ENCODE measurements around the gene DYRK3.

The DYRK3 gene

GRCh38 chr1:206663362-206663761, 28.0 kb downstream of the DYRK3 start:
- H3K27me3 ChIP-seq: peaks cover 24% of the 10 kb centered on the region

DNA sequence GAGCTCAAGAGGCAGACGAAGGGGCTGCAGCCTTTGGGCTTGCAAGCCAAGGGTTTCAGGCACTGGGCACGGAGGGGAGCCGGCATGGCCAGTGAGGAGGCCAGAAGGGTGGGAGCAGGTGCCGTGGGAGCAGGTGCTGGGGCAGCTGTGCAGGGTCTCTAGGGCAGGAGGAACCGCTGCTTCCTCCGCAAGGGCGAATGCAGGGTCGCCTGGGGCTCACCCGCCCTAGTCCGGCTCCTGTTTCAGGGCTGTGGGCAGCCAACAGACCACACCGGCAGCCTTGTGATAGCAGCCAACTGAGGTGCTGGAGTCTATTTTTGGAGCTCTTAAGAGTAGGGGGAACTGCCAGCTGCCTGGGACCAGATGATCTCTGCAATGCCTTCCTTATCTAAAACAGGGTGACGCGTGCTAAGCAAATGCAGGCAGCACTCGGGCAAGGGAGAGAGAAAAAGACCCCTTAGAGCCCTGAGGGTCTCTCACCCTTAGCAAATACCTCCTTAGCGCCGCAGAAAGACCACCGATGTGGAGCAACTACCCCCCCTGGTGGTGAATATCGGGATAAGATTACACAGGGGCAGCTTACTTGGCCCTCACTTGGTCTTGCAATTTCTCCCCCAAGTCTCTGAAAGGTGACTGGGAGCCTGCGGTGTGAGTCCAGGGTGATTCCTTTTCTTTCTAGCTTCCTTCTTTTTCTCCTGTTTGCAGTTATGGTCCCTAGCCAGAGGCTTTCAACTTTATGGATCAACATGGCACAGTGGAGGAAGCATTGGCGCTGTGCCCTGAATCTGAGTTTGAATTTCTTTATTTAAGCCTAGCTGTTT, 28.7 kb downstream of the DYRK3 start:
- H3K36me3 ChIP-seq: no peaks in the 10 kb centered on the region
- TF ChIP-seq, protein P1, sequence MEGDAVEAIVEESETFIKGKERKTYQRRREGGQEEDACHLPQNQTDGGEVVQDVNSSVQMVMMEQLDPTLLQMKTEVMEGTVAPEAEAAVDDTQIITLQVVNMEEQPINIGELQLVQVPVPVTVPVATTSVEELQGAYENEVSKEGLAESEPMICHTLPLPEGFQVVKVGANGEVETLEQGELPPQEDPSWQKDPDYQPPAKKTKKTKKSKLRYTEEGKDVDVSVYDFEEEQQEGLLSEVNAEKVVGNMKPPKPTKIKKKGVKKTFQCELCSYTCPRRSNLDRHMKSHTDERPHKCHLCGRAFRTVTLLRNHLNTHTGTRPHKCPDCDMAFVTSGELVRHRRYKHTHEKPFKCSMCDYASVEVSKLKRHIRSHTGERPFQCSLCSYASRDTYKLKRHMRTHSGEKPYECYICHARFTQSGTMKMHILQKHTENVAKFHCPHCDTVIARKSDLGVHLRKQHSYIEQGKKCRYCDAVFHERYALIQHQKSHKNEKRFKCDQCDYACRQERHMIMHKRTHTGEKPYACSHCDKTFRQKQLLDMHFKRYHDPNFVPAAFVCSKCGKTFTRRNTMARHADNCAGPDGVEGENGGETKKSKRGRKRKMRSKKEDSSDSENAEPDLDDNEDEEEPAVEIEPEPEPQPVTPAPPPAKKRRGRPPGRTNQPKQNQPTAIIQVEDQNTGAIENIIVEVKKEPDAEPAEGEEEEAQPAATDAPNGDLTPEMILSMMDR (IDR thresholded peaks at IDR 0.05): peak; percentile 70
- peak overlapping the region in 1 of 2 experiments; percentile 14 for H3K4me3 ChIP-seq (ENCODE audit: low read depth in 1 of 2, low read length in 1 of 2)
- H3K27ac ChIP-seq: no peak overlapping the region
- H3K9me3 ChIP-seq: no peaks in the 10 kb centered on the region
- peaks cover 14 to 16% of the 10 kb centered on the region in 2 experiments for H3K4me1 ChIP-seq (ENCODE audit: control insufficient read depth in 1 of 2, insufficient read depth in 1 of 2, low read depth in 1 of 2, low read length in 1 of 2)
- H3K27me3 ChIP-seq: peaks cover 21% of the 10 kb centered on the region

More at GRCh38 chr1:206663362-206663761, 28.0 kb downstream of the DYRK3 start:
- Histone ChIP-seq H3K4me3 (ENCODE audit: low read depth in 1 of 2, low read length in 1 of 2) (no peak overlapping the region), H3K36me3 (no peaks in the 10 kb centered on the region), H3K27ac (no peak overlapping the region), H3K4me1 (ENCODE audit: control insufficient read depth in 1 of 2, insufficient read depth in 1 of 2, low read depth in 1 of 2, low read length in 1 of 2) (peaks cover 14 to 22% of the 10 kb centered on the region in 2 experiments), H3K9me3 (no peaks in the 10 kb centered on the region)
- TF ChIP-seq, protein P1 (IDR thresholded peaks at IDR 0.05): no peak

- H3K9me3 ChIP-seq: no peaks in the 10 kb centered on the region
- TF ChIP-seq, protein P1 (IDR thresholded peaks at IDR 0.05): no peak
- H3K36me3 ChIP-seq: no peaks in the 10 kb centered on the region
- H3K4me3 ChIP-seq (ENCODE audit: low read depth in 1 of 2, low read length in 1 of 2): no peak overlapping the region
- H3K27ac ChIP-seq: no peak overlapping the region
- peaks cover 14 to 16% of the 10 kb centered on the region in 2 experiments for H3K4me1 ChIP-seq (ENCODE audit: control insufficient read depth in 1 of 2, insufficient read depth in 1 of 2, low read depth in 1 of 2, low read length in 1 of 2)
- H3K27me3 ChIP-seq: peaks cover 21% of the 10 kb centered on the region
Measured at GRCh38 chr1:206664740-206665139, 29.4 kb downstream of the DYRK3 start.

GRCh38 chr1:206666031-206666561, 30.8 kb downstream of the DYRK3 start:
- Histone ChIP-seq H3K9me3 (no peaks in the 10 kb centered on the region), H3K36me3 (no peaks in the 10 kb centered on the region), H3K4me3 (ENCODE audit: low read depth in 1 of 2, low read length in 1 of 2) (no peak overlapping the region), H3K27me3 (peaks cover 21% of the 10 kb centered on the region), H3K4me1 (ENCODE audit: control insufficient read depth in 1 of 2, insufficient read depth in 1 of 2, low read depth in 1 of 2, low read length in 1 of 2) (peaks cover 14 to 16% of the 10 kb centered on the region in 2 experiments), H3K27ac (no peak overlapping the region)
- TF ChIP-seq, protein P1 (IDR thresholded peaks at IDR 0.05): no peak

DNA sequence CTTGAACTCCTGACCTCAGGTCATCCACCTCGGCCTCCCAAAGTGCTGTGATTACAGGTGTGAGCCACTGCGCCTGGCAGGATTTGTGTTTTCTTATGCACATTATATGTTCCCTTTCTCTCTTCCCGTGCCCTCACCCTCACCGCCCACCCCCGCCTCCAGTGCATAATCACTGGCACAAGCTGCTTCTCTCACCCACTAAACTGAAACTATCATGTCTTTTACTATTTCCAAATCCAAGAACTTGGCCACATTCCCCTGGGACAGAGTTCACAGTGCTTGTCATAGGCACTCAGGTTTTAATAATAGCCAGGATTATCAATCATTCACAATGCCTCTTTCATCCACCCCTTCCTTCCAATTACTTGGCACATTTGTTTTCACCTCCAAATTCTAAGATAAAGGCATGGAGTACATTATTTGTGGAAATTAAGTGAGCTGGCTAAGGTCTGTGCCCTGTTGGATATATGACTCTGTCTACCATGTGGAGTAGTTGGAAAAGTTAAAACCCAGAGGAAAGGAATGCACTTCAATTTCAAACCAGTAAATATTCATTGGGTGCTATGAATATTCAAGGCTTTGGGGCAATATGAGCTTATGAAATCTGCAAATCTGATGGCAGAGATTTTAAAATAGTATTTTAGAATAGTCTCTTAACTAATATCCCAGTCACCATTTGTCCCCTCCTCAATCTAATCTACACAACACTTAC, 31.8 kb downstream of the DYRK3 start:
- peaks cover 14 to 16% of the 10 kb centered on the region in 2 experiments for H3K4me1 ChIP-seq (ENCODE audit: control insufficient read depth in 1 of 2, insufficient read depth in 1 of 2, low read depth in 1 of 2, low read length in 1 of 2)
- TF ChIP-seq, protein P1 (IDR thresholded peaks at IDR 0.05): no peak
- no peaks in the 10 kb centered on the region for H3K36me3 ChIP-seq
- no peaks in the 10 kb centered on the region for H3K9me3 ChIP-seq
- H3K27me3 ChIP-seq: peaks cover 20% of the 10 kb centered on the region
- H3K27ac ChIP-seq: no peak overlapping the region
- H3K4me3 ChIP-seq (ENCODE audit: low read depth in 1 of 2, low read length in 1 of 2): no peak overlapping the region
